Putamen (tissue), 1 donor: Measurements from ENCODE around the gene GNAT1.
"Not testable (repeated sequence)": the region's sequence is repeated elsewhere in the genome, so short reads cannot be mapped to it uniquely, and the experiment has no call there.

Experiments
- DNase-seq: peaks from one replicate; pipeline ENCODE4 v3.0.0-alpha.2; 2016; ENCODE audit warnings: low spot score

The GNAT1 gene

DNA sequence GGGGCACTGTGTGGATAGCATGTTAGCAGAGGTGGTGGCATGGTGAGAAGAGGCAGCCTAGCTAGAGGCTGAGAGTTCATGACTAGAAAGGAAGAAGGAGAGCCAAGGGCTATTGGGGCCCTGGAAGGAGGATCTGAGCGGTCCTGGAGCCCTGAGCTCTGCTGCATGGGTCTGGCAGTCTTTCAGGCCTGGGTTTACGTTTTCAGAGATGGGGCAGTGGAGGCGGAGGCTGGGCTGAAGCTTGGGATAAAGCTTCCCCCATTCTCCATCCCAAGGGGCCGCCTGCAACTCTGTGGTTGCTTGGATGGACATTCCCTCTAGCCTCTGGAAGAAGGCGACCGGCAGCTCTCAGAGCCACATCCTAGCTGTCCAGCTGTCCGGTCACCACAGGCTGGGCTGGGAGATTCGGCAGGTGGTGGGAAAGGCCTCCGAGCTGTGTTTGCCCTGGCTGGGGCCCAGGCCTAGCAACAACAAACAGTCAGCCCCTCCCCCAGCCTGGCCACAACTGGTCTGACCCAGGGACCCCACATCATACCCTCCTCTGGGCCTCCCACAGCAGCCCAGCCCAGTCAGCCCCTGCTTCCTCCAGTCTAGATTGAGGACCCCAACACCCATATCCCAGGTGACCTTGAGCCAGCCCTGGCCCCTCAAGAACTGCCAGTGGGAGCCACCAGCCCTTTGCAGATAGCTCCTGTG, 11.9 kb downstream of the GNAT1 start:
- no peak for DNase-seq

DNA sequence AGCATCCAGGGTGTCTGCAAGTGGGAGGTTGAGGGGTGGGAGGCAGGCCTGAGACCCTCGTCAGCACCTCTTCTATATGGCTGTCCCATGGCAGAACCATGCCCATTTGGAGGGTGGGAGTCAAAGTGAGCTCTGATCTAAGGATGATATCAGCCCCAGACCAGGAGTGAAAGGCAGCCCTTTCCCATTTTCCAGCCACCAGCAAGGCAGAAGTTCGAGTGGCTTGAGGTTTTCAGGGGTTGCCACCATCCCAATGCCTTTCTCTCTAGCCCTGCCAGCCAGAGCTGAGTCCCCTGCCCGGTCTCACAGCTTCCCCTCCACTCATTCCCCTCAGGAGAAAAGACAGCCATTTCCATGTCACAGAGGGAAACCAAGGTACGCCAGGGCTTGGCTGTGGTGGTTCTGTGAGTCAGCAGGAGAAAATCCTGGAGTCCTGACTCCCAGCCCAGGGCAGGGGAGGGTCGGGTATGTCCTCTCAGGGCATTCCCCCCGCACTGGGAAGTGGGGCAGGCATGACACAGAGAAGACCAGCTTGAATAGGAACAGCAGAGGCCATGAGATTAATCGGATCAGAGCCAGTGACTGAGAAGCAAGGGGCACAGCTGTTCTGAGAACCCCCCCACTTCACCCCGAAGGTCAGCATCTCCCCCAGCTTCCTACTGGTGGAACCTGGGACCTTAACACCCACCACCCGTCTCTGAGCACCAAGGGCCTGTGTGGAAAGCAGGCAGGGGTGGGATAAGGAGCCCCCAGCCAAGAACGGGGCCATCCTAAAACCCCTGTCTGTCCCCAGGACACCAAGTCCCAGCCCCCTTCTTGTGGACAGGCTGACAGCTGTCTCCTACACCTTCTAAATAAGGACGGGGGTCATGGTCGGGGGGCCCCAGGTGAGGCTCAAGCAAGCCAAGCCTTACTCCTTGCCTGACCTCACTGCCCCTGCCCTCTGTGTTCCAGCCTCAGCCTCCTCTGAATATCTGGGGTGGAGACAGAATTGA, 12.7 kb downstream of the GNAT1 start:
- no peak for DNase-seq

DNA sequence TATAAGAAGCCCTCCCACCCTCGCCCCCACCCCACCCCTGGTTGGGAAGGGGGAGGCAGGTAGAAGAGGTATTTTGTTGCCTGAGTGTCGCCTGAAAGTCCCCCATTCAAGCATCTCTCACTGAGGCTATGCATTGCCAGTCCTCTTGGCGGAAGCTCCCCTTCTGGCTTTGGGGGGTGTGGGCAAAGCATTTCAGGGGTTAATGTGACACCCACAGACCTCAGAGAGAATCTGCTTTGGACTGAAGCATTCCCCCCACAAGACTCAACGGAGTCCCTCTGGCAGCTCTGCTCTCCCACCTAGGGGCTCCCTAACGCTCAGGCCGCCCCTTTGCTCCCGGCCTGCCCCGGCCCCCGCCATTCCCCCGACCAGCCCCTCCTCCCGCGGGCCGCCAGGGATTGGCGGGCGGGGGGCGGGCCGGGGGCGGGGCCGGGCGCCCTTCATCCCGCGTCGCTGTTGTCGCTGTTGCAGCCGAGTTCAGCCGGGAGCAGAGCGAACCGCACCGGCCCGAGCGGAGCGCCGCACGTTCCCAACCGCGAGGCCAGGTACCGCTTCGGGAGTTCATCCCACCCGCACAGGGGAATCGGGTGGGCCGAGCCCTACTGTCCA, 13.5 kb downstream of the GNAT1 start, which contains the start of gene SLC38A3:
SLC38A3 (plus strand) TSS at position 468 of the 609 bp plus-strand sequence. CDS start 8,929 bp downstream, outside the sequence.
- DNase-seq = no peak

DNA sequence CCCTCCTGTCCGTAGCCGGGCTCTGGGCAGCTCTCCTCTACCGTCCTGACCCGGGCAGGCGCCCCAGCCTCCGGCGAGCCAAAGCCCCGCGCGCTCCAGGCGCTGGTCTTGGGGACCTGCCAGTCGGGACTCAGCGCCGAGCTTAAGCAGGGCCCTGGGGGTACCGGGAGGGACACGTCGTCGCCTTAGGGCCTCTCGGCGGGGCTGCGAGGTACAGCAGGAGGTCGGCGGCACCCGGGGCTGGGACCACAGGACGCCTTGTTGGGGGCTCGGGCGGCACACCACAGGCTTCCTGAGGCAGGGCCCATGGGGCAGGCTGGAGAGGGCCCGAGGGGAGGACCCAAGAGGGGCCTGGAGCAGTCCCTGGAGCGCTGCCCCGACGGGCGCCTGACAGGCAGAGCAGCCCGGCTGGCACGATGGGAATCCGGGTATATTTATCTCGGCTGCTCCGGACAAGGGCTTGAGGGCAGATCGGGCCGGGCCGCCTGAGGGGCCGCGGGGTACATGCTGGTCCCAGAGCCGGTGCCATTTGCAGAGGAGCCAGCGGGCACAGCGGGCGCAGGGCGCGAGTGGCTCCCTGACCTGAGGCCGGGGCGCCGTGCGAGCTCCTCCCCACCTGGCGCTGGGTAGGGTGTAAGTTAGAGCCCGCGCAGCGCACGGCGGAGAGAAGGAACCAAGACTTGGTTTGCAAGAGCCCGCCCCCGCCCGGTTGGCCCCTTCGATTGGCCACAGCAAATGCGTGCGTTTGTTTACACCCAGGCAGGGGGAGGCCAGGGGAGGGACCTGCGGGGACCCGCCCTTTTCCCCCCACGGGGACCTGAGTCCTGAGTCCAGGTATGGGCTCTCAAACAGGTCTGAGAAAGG, 14.2 kb downstream of the GNAT1 start:
- DNase-seq = no peak

DNA sequence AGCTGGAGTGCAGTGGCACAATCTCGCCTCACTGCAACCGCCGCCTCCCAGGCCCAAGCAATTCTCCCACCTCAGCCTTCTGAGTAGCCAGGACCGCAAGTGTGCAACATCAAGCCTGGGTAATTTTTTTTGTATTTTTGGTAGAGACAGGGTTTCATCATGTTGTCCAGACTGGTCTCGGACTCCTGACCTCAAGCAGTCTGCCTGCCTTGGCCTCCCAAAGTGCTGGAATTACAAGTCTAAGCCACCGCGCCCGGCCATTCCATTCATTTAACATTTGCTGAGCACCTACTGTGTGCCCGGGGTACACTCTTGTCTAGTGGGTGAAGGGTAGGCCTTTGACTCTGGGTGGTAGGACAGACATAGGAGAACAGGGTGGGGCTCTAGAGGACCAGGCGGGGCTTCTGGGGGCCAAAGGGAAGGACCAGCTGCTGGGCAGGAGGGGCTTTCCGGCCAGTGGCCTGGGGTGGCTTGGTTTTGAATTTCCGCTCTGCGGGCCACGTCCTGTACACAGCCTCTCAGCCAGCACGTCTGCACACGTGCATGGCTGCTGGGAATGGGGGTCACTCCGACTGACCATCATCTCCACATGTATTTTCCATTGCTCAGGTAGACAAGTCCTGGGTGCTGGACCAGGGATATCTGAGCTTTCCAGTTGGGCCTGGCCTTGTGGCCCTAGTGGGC, 16.1 kb downstream of the GNAT1 start:
- no peak for DNase-seq

DNA sequence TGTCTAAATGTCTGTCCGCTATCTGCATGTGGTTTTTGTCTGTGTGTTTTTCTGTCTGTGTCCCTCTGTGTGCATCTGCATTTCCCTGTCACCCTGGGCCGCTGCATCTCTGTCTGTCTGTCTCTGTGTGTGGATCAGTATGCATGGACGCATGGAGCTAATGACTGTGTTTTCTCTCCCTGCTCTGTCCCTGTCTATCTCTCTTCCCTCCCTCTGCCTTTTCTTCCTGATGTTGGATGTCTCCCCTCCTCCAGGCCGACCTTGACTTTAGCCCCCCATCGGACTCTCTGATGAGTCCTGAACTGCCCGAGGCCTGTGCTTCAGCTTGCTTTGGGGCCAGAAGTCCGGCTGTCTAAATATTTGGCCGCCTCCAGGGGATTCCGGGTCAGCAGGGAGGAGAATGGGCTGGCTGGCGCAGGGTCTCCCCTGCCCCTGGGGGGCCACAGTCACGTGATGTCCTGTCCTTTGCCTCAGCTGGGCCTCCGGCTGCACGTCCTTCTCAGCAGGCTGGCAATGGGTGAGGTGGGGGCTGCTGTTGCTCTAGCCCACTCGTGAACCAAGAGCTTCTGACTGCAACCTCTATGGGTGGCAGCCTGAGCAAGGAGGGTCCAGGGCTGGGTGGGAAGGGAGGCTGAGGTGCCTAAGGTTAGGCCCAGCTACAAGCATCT, 17.4 kb downstream of the GNAT1 start:
- no peak for DNase-seq

DNA sequence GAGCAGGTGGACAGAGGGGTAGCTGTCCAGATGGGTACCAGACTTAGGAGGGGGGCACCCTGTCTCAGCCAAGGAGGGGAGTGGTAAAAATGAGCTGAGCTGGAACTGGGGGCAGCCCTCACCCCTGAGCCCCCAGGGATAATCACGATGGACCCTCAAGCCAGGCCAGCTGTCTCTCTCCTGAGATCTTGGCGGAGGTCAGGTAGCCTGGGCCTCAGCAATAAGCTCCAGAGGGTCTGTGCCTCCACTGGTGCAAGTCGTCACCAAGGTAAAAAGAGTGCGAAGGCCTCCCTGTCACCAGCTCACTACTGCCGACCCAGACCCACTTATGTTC, 18.7 kb downstream of the GNAT1 start:
- DNase-seq = no peak

DNA sequence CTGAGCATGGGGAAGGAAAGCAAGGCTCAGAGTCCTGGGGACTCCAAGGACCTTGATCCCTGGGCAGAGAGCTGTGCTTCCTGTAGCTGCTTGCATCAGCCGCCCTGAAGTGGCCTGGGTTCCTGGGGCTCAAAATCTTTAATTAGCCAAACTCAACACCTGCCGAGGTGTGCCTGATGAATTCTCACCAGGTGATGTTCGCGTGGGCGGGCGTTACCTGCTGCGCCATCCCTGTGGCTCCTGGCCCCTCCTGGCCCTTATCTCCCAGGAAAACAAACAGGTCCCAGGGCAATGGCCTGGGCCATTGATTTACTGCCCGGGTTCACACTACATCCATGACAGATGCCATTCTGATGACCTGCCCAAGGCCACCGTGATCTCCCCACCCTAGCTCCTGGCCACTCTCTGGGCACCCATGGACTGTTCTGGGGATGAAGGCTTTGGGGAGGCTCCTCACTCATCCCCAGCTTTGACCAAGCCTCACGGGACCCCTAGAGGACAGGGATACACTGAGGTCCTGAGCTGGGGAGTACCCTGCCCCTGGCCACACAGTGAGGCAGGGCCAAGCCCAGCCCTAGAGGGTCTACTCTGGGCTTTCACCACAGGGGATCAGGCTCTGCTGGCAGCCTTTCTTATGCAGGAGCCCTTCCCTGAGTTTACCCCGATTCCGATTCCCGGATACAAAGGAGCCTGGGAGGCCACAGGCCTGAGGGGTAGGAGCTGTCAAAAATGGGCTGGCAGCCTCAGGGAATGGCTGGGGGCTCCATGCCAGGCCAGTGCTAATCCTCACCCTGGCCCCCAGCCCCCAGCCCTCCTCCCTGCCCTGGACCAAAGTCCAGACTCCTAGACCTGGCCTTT, 19.3 kb downstream of the GNAT1 start:
- DNase-seq = no peak

DNA sequence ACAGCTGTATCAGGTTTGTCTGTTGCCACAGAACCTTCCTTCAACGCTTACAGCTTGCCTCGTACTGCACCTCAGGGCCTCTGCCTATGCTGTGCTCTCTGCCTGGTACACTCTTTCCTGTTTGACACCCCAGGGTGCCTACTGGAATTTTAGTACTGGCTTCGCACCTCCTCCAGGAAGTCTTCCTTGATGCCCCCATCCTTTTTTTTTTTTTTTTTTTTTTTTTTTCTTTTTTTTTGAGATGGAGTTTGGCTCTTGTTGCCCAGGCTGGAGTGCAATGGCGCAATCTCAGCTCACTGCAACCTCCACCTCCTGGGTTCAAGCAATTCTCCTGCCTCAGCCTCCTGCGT, 19.9 kb downstream of the GNAT1 start:
- not testable (repeated sequence) for DNase-seq

DNA sequence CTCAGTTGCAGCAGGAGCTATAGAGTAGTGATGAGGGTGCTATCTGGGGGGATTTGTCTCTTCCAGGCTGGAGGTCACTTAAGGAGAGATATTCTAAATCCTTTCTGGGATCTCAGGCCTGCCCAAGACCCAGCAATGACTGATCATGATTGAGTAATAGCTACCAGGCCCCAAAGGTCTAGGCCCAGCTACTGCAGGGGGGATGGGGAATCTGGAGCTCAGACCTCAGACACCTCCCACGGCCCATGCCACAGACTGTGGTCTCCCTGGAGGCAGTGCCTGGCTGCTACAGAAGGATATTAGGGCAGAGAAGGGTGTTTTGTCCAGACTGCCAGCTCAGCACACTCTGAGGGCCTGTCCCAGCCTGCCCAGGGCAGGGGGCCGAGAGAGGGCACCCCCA, 20.5 kb downstream of the GNAT1 start:
- DNase-seq = no peak

DNA sequence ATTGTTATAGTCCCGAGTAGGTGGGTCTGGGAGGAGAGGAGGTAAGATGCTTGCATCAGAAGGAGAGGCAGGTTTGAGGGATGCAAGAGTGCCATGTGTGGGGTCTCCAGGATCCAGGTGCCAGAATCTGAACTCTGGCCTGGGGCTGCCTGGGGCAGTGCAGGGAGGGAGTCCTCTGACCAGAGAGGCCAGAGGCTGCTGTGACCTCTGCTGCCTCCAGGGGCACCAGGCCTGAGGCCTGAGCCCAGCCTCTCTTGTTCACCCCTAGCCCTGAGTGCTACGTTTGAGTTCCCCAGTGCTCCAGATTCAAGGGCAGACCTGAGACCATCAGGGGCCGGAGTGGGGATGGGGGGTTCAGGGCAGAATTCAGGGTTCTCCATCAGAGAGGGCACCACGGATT, 21.1 kb downstream of the GNAT1 start:
- DNase-seq = no peak

DNA sequence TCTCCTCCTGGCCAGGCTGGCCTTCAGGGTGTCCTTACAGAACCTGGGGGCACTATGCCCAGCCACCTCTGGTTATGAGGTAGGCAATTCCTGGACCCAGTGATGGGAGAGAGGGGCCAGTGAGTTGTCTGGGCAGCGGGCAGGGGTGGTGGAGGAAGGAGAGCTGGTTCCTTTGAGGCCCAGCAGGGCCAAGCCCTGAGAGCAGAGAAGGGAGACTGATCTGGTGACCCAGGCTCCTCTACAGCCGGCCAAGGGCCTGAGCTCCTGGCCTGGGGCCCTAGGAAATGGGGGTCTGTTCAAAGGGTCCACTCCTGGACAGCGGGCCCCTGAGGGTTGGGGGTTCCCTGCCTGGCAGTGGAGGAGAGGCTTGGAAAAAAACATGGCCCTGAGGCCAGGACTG, 21.6 kb downstream of the GNAT1 start:
- no peak for DNase-seq

DNA sequence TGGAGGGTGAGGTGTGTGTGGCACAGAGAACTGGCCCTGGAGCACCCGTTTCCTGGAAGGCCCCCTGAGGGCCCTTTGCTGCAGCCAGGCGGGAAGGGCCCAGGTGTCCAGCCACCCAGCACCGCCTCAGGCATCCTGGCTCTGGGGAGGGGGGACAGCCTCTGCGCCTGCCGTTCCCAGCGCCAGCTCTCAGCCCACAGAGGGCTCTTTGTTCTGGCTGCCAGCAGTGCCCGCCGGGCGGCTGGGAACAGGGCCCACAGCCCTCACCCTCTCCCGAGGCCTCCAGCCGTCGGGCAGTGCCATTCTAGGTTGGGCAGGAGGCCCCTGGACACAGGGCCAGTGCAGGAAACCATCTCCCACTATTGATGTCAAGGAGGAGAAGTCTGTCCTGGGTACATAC, 22.0 kb downstream of the GNAT1 start:
- DNase-seq = peak; percentile 92

DNA sequence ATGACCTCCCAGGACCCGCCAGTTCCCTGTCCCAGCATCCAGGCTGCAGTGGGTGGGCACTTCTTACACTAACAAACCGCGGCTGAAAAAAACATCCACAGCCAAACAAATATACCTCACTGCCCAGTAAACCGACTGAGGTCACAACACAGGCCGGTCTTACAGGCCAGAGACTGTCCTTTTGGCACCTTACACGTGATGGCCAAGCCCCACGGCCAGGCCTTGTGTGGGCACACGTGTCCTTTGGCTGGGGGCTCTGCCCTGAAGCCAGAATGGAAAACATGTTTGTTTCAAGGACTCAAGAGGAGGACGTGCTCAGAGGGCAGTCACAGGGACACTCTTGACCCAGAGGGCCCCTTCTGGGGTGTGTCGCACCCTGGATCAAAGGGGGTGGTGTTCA, 23.4 kb downstream of the GNAT1 start:
- DNase-seq = no peak

DNA sequence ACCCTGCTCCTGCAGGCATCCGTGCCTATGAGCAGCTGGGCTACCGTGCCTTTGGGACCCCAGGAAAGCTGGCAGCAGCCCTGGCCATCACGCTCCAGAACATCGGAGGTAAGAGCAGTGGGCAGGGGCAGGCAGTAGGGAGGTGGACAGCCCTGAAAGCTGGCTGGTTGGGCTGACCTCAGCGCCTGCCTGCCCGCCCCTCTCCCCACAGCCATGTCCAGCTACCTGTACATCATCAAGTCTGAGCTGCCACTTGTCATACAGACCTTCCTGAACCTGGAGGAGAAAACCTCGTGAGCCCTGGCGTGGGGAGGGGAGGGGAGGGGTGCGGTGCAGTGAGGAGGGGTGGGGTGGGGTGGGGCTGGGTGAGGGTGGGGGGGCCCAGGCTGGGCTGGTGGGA, 24.1 kb downstream of the GNAT1 start:
- DNase-seq = no peak

DNA sequence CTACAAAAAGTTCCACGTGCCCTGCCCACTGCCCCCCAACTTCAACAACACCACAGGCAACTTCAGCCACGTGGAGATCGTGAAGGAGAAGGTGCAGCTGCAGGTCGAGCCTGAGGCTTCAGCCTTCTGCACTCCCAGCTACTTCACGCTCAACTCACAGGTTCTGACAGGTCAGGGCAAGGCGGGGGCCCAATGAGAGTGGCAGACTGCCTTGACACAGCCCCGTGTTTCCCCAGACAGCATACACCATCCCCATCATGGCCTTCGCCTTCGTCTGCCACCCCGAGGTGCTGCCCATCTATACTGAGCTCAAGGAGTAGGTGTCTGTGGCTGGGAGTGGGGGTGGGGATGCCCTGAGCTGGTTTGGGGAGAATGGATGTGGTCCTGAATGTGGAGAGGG, 26.3 kb downstream of the GNAT1 start:
- DNase-seq = no peak

DNA sequence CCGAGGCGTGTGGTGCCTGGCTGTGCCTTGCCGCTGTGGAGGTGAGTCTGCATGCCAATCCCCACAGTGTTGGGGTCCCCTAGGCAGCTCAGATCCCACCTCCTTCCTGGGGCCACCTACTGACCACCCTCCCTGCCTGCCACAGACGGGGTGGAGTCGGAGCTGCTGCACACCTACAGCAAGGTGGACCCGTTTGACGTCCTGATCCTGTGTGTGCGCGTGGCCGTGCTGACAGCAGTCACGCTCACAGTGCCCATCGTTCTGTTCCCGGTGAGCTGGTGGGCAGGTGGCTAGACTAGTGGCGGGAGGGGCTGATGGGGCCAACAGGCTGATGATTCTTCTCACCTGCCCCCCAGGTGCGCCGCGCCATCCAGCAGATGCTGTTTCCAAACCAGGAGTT, 27.0 kb downstream of the GNAT1 start:
- DNase-seq = no peak

DNA sequence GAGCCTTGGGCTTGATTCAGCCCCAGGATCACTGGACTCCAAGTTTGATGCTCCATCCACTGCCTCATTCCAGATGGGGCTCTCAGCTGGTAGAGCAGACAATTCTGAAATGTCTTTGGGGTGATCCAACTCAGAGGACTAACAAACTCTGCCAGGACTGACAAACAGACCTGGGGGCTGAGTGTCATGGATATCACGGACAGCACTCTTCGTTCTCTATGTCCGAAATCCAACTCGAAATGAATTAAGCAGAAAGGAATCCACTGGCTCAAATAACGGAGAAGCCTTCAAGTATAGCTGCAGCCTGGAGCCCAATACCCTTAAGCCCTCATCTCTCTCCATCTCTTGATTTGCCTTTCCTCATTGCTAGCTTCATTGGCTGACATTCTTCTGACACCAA, 27.9 kb downstream of the GNAT1 start:
- DNase-seq = no peak

DNA sequence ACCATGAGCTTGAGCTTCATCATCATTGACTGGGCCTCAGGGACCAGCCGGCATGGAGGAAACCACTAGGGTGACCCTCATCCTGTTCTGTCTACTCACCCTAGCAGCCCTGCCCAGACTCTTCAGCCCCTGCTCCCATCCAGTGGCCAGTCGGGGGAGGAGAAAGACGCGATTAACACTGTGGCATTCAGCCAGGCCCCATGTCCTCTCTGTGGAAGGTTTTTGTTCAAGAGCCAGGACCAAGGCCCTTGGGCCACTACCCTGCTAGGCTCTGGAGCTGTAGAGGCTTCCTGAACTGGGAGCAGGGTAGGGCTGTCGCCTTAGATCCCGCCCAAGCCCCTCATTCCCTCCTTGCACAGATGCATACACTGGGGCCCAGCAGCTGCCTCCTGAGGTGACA, 28.7 kb downstream of the GNAT1 start:
- no peak for DNase-seq

DNA sequence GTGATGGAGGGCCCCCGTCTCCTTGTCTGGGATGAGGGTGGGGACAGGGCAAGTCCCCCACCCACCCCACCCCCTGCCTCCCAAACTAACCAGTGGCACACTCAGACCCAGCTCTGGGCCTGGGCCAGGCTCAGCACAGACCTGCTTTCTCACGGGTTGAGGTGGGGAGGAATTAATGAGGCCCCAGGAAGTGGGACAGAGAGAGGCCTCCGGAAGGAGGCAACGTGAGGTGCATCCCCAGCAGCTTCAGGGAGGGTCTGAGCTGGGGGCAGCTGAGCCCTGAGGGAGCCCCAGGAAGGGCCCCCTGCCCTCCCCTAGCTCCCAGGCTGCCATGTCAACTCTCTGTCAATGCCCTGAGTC, 29.6 kb downstream of the GNAT1 start:
- DNase-seq = no peak
